ENCODE results near the gene C3orf18. TPM values are rescaled to one million over a fixed set of nuclear protein-coding genes. Genes with fewer than 3 reads are reported as not detected.

The C3orf18 gene
- total and polyA plus RNA-seq, 10 of the 15 experiments (the other 5 are each of a cell fraction or from before 2014, with no cell fraction given), result 0.06 to 3.2 (median 0.66) TPM

DNA sequence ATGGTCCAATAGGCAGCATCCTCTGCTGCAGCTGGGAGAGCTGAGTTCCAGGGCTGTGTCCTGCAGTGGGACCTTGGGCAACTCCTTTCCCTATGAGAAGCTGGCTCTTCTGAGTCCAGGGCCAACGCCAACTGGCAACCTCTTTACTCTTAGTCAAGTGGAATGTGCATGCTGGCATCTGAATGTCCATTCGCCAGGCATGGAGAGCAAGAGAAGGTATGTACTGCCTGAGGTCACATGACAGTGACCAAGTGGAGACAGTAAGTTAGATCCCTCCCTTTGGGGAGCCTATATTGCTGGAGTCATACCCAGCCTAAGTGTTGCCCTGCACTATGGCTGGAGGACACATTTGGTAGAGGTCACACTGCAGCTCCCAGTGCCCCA is 13.9 kb upstream of the C3orf18 start:
- POLR2A ChIA-PET, result no interaction called here
- Histone ChIP-seq H3K27ac (ENCODE audit: control insufficient read depth, insufficient read depth) (no peak overlapping the region), H3K79me2 (ENCODE audit: control insufficient read depth, insufficient read depth, low read length) (no peaks in the 10 kb centered on the region), H3K27me3 (replicated peaks in 1 of 2; ENCODE audit: control insufficient read depth in 2 of 2, insufficient read depth in 2 of 2, low read length in 1 of 2) (no peaks in the 10 kb centered on the region), H2AFZ (ENCODE audit: control insufficient read depth, low read depth, low read length) (no peak overlapping the region), H4K20me1 (ENCODE audit: control insufficient read depth, insufficient read depth) (no peaks in the 10 kb centered on the region), H3K4me3 (no peak overlapping the region), H3K4me2 (ENCODE audit: control insufficient read depth, insufficient read depth) (no peak overlapping the region), H3K4me1 (ENCODE audit: control insufficient read depth, insufficient read depth, low read length) (no peaks in the 10 kb centered on the region), H3K9me3 (replicated peaks; ENCODE audit: control insufficient read depth, insufficient read depth, low read length) (no peaks in the 10 kb centered on the region), H3K9ac (ENCODE audit: control insufficient read depth, insufficient read depth, low read length) (no peak overlapping the region), H3K36me3 (ENCODE audit: control insufficient read depth in 2 of 2, insufficient read depth in 2 of 2, low read length in 1 of 2) (no peaks in the 10 kb centered on the region)
- SMC1A ChIA-PET (ENCODE audit: uncharacterized antibody, unreplicated experiment), result no interaction called here
- intact Hi-C loops (cut with micrococcal nuclease; ENCODE audit: unreplicated experiment) (no loop called here), in situ Hi-C loops (cut with MboI) (no loop called here)
- 67% methylated on average over 2 of the region's 2 CpGs for WGBS (ENCODE audit: insufficient coverage, insufficient replicate concordance, low lambda C conversion rate, missing lambda C conversion rate)
- FAIRE-seq (no peak), DNase-seq (ENCODE audit: low read depth, low spot score) (no peak), ATAC-seq (no peak)
- TF ChIP-seq, protein P1, sequence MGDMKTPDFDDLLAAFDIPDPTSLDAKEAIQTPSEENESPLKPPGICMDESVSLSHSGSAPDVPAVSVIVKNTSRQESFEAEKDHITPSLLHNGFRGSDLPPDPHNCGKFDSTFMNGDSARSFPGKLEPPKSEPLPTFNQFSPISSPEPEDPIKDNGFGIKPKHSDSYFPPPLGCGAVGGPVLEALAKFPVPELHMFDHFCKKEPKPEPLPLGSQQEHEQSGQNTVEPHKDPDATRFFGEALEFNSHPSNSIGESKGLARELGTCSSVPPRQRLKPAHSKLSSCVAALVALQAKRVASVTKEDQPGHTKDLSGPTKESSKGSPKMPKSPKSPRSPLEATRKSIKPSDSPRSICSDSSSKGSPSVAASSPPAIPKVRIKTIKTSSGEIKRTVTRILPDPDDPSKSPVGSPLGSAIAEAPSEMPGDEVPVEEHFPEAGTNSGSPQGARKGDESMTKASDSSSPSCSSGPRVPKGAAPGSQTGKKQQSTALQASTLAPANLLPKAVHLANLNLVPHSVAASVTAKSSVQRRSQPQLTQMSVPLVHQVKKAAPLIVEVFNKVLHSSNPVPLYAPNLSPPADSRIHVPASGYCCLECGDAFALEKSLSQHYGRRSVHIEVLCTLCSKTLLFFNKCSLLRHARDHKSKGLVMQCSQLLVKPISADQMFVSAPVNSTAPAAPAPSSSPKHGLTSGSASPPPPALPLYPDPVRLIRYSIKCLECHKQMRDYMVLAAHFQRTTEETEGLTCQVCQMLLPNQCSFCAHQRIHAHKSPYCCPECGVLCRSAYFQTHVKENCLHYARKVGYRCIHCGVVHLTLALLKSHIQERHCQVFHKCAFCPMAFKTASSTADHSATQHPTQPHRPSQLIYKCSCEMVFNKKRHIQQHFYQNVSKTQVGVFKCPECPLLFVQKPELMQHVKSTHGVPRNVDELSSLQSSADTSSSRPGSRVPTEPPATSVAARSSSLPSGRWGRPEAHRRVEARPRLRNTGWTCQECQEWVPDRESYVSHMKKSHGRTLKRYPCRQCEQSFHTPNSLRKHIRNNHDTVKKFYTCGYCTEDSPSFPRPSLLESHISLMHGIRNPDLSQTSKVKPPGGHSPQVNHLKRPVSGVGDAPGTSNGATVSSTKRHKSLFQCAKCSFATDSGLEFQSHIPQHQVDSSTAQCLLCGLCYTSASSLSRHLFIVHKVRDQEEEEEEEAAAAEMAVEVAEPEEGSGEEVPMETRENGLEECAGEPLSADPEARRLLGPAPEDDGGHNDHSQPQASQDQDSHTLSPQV (IDR thresholded peaks at IDR 0.05), result no peak
- TF ChIP-seq HDAC2 (IDR thresholded peaks at IDR 0.05), result no peak
- TF ChIP-seq, protein P2, sequence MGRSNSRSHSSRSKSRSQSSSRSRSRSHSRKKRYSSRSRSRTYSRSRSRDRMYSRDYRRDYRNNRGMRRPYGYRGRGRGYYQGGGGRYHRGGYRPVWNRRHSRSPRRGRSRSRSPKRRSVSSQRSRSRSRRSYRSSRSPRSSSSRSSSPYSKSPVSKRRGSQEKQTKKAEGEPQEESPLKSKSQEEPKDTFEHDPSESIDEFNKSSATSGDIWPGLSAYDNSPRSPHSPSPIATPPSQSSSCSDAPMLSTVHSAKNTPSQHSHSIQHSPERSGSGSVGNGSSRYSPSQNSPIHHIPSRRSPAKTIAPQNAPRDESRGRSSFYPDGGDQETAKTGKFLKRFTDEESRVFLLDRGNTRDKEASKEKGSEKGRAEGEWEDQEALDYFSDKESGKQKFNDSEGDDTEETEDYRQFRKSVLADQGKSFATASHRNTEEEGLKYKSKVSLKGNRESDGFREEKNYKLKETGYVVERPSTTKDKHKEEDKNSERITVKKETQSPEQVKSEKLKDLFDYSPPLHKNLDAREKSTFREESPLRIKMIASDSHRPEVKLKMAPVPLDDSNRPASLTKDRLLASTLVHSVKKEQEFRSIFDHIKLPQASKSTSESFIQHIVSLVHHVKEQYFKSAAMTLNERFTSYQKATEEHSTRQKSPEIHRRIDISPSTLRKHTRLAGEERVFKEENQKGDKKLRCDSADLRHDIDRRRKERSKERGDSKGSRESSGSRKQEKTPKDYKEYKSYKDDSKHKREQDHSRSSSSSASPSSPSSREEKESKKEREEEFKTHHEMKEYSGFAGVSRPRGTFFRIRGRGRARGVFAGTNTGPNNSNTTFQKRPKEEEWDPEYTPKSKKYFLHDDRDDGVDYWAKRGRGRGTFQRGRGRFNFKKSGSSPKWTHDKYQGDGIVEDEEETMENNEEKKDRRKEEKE (IDR thresholded peaks at IDR 0.05), result no peak
- no peak for TF ChIP-seq CREB1 (IDR thresholded peaks at IDR 0.05; ENCODE audit: low read depth)
- no peak for TF ChIP-seq ZSCAN29 (IDR thresholded peaks at IDR 0.05)
- TF ChIP-seq SUZ12 (IDR thresholded peaks at IDR 0.05; ENCODE audit: unreplicated experiment), result no peak
- no peak for TF ChIP-seq JUND (IDR thresholded peaks at IDR 0.05; ENCODE audit: low read depth, low read length)
- no peak for TF ChIP-seq SREBF1 (IDR thresholded peaks at IDR 0.05; ENCODE audit: low read length)
- no peak for TF ChIP-seq BACH1 (IDR thresholded peaks at IDR 0.05; ENCODE audit: borderline replicate concordance)
- no peak for TF ChIP-seq CBX3 (IDR thresholded peaks at IDR 0.05; ENCODE audit: borderline replicate concordance, low read depth)
- no peak for TF ChIP-seq CBFB (IDR thresholded peaks at IDR 0.05; ENCODE audit: low read depth)
- TF ChIP-seq, protein P3, sequence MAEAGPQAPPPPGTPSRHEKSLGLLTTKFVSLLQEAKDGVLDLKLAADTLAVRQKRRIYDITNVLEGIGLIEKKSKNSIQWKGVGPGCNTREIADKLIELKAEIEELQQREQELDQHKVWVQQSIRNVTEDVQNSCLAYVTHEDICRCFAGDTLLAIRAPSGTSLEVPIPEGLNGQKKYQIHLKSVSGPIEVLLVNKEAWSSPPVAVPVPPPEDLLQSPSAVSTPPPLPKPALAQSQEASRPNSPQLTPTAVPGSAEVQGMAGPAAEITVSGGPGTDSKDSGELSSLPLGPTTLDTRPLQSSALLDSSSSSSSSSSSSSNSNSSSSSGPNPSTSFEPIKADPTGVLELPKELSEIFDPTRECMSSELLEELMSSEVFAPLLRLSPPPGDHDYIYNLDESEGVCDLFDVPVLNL (IDR thresholded peaks at IDR 0.05; ENCODE audit: low read depth, low read length), result no peak
- TF ChIP-seq CHD4 (IDR thresholded peaks at IDR 0.05), result no peak
- no peak for TF ChIP-seq EED (IDR thresholded peaks at IDR 0.05; ENCODE audit: low read depth)
- no peak for TF ChIP-seq RELA (IDR thresholded peaks at IDR 0.05; ENCODE audit: borderline replicate concordance, partially characterized antibody)
- TF ChIP-seq POLR2AphosphoS5 (IDR thresholded peaks at IDR 0.05; ENCODE audit: low read length), result no peak
- no peak for TF ChIP-seq ZZZ3 (IDR thresholded peaks at IDR 0.05; ENCODE audit: control insufficient read depth, insufficient read length, low read depth)
- no peak for TF ChIP-seq FOXM1 (IDR thresholded peaks at IDR 0.05; ENCODE audit: low read depth, low read length)
- no peak for TF ChIP-seq NFYA (IDR thresholded peaks at IDR 0.05; ENCODE audit: borderline replicate concordance, low read depth, low read length)
- CTCF ChIA-PET, result interaction anchor here (1.1 to 1.9 kb wide), 2 partner anchors 11 to 30 kb away, joined by 4 to 5 read pairs; partner anchors contain the start of gene CISH
- RAD21 ChIA-PET (ENCODE audit: unreplicated experiment), result interaction anchor here (0.9 to 1.2 kb wide), 2 partner anchors 8 to 30 kb away, joined by 3 to 4 read pairs; partner anchors contain the start of gene CISH
- no TSS peak for BruUV-seq (replicated peaks)
